Measurements from ENCODE around the gene SESN1.

DNA sequence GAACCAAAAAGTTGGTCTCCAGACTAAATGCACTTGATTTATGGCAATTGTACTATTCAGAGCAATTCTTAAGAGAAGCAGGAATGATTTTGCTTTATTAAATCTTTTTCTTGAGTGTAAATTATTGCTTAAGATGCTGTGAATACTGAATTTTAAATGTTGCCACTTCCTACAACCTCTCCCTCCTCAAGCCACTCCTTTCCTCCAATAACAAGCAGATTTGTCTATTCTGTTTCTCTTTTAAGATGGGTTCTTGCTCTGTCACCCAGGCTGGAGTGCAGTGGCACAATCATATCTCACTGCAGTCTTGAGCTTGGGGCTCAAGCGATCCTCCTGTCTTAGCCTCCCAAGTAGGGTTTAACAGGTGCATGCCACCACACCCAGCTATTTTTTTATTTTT lies 65.3 kb downstream of the SESN1 start:
- TF ChIP-seq, protein P1, sequence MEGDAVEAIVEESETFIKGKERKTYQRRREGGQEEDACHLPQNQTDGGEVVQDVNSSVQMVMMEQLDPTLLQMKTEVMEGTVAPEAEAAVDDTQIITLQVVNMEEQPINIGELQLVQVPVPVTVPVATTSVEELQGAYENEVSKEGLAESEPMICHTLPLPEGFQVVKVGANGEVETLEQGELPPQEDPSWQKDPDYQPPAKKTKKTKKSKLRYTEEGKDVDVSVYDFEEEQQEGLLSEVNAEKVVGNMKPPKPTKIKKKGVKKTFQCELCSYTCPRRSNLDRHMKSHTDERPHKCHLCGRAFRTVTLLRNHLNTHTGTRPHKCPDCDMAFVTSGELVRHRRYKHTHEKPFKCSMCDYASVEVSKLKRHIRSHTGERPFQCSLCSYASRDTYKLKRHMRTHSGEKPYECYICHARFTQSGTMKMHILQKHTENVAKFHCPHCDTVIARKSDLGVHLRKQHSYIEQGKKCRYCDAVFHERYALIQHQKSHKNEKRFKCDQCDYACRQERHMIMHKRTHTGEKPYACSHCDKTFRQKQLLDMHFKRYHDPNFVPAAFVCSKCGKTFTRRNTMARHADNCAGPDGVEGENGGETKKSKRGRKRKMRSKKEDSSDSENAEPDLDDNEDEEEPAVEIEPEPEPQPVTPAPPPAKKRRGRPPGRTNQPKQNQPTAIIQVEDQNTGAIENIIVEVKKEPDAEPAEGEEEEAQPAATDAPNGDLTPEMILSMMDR (IDR thresholded peaks at IDR 0.05) = no peak
- no peak for TF ChIP-seq ZFX (IDR thresholded peaks at IDR 0.05; ENCODE audit: borderline replicate concordance)
